ENCODE data around the gene SUDS3. TPM values are rescaled to one million over a fixed set of nuclear protein-coding genes. Genes with fewer than 3 reads are reported as not detected.

The SUDS3 gene
- total RNA-seq, result 10 to 100 TPM; 20.6 to 22.0 TPM

GRCh38 chr12:118376089-118377020 is at the start of gene SUDS3:
SUDS3 (plus strand) TSS chr12:118376555; CDS start chr12:118376692, 137 bp downstream.
- H3K9me3 Mint-ChIP-seq, result no peaks in the 10 kb centered on the region
- peak within 1 kb of the TSS; percentile 90 for H3K4me3 Mint-ChIP-seq
- H3K36me3 Mint-ChIP-seq, result peaks cover 6% of the 10 kb centered on the region
- peak; percentile 95 for DNase-seq
- ChIA-PET POLR2A (interaction anchor here (0.8 to 2.7 kb wide), 9 partner anchors 18 to 315 kb away, joined by 3 to 14 read pairs (median 6); partner anchors contain the start of genes PEBP1 and WSB2), CTCF (interaction anchor here (0.6 to 4.6 kb wide), 56 partner anchors 8 to 1297 kb away, joined by 3 to 113 read pairs (median 5); partner anchors contain the start of genes PEBP1 and PRKAB1)
- H3K4me1 Mint-ChIP-seq (ENCODE audit: low read depth), result peaks cover 34% of the 10 kb centered on the region
- no peaks in the 10 kb centered on the region for H3K27me3 Mint-ChIP-seq
- intact Hi-C loops (cut with micrococcal nuclease), result loop anchor here (1.0 to 10.0 kb wide), 6 partner anchors 194 to 1288 kb away; partner anchors contain the start of genes PRKAB1 and WSB2
- peak within 1 kb of the TSS; percentile 99 for H3K27ac Mint-ChIP-seq

GRCh38 chr12:118326991-118327390 is 49.4 kb upstream of the SUDS3 start:
- H3K27ac Mint-ChIP-seq, result no peak overlapping the region
- ChIA-PET POLR2A (no interaction called here), CTCF (no interaction called here)
- H3K27me3 Mint-ChIP-seq, result no peaks in the 10 kb centered on the region
- intact Hi-C loops (cut with micrococcal nuclease), result no loop called here
- no peaks in the 10 kb centered on the region for H3K9me3 Mint-ChIP-seq
- no peak for DNase-seq
- H3K36me3 Mint-ChIP-seq, result peaks cover 8% of the 10 kb centered on the region
- peaks cover 28% of the 10 kb centered on the region for H3K4me1 Mint-ChIP-seq (ENCODE audit: low read depth)
- H3K4me3 Mint-ChIP-seq, result no peak overlapping the region

- intact Hi-C loops (cut with micrococcal nuclease), result no loop called here
- DNase-seq, result no peak
- Mint-ChIP-seq H3K27me3 (no peaks in the 10 kb centered on the region), H3K9me3 (no peaks in the 10 kb centered on the region), H3K36me3 (peaks cover 8% of the 10 kb centered on the region), H3K27ac (no peak overlapping the region), H3K4me3 (no peak overlapping the region), H3K4me1 (ENCODE audit: low read depth) (peaks cover 28% of the 10 kb centered on the region)
- ChIA-PET CTCF (no interaction called here), POLR2A (no interaction called here)
These were observed 49.0 kb upstream of the SUDS3 start for GRCh38 chr12:118327391-118327790.

- POLR2A ChIA-PET, result interaction anchor here (0.5 kb wide), 1 partner anchor 20 kb away, joined by 3 read pairs; no protein-coding TSS in a partner anchor
These were observed 47.6 kb upstream of the SUDS3 start for GRCh38 chr12:118328486-118329330.

GRCh38 chr12:118330421-118331018 is 45.8 kb upstream of the SUDS3 start:
- peaks cover 39% of the 10 kb centered on the region for H3K4me1 Mint-ChIP-seq (ENCODE audit: low read depth)

More at GRCh38 chr12:118328486-118329330, 47.6 kb upstream of the SUDS3 start:
- Mint-ChIP-seq H3K9me3 (no peaks in the 10 kb centered on the region), H3K27ac (no peak overlapping the region), H3K27me3 (no peaks in the 10 kb centered on the region), H3K4me3 (no peak overlapping the region), H3K4me1 (ENCODE audit: low read depth) (peaks cover 39% of the 10 kb centered on the region), H3K36me3 (peaks cover 8% of the 10 kb centered on the region)
- intact Hi-C loops (cut with micrococcal nuclease), result no loop called here
- no peak for DNase-seq
- CTCF ChIA-PET, result no interaction called here

GRCh38 chr12:118332511-118332910 is 43.8 kb upstream of the SUDS3 start:
- Mint-ChIP-seq H3K4me3 (no peak overlapping the region), H3K36me3 (peaks cover 8% of the 10 kb centered on the region), H3K9me3 (no peaks in the 10 kb centered on the region), H3K4me1 (ENCODE audit: low read depth) (peaks cover 42% of the 10 kb centered on the region), H3K27me3 (no peaks in the 10 kb centered on the region), H3K27ac (no peak overlapping the region)
- ChIA-PET CTCF (no interaction called here), POLR2A (no interaction called here)
- intact Hi-C loops (cut with micrococcal nuclease), result no loop called here
- DNase-seq, result no peak

More at GRCh38 chr12:118330421-118331018, 45.8 kb upstream of the SUDS3 start:
- H3K9me3 Mint-ChIP-seq, result no peaks in the 10 kb centered on the region
- H3K4me3 Mint-ChIP-seq, result no peak overlapping the region
- intact Hi-C loops (cut with micrococcal nuclease), result no loop called here
- no peak for DNase-seq
- H3K27ac Mint-ChIP-seq, result no peak overlapping the region
- POLR2A ChIA-PET, result no interaction called here
- CTCF ChIA-PET, result interaction anchor here (0.7 kb wide), 1 partner anchor 1234 kb away, joined by 5 read pairs; no protein-coding TSS in a partner anchor
- peaks cover 7% of the 10 kb centered on the region for H3K36me3 Mint-ChIP-seq
- H3K27me3 Mint-ChIP-seq, result no peaks in the 10 kb centered on the region

GRCh38 chr12:118334241-118334640 is 42.1 kb upstream of the SUDS3 start:
- ChIA-PET CTCF (interaction anchor here (0.6 kb wide), 1 partner anchor 60 kb away, joined by 4 read pairs; no protein-coding TSS in a partner anchor), POLR2A (no interaction called here)
- no peak for DNase-seq
- H3K4me1 Mint-ChIP-seq (ENCODE audit: low read depth), result peaks cover 37% of the 10 kb centered on the region
- no peaks in the 10 kb centered on the region for H3K9me3 Mint-ChIP-seq
- H3K27ac Mint-ChIP-seq, result no peak overlapping the region
- intact Hi-C loops (cut with micrococcal nuclease), result no loop called here
- H3K36me3 Mint-ChIP-seq, result peaks cover 8% of the 10 kb centered on the region
- no peak overlapping the region for H3K4me3 Mint-ChIP-seq
- H3K27me3 Mint-ChIP-seq, result no peaks in the 10 kb centered on the region

- no peaks in the 10 kb centered on the region for H3K9me3 Mint-ChIP-seq
- intact Hi-C loops (cut with micrococcal nuclease), result no loop called here
- H3K27me3 Mint-ChIP-seq, result no peaks in the 10 kb centered on the region
- ChIA-PET CTCF (interaction anchor here (0.8 kb wide), 1 partner anchor 23 kb away, joined by 4 read pairs; no protein-coding TSS in a partner anchor), POLR2A (no interaction called here)
- DNase-seq, result no peak
- peaks cover 34% of the 10 kb centered on the region for H3K4me1 Mint-ChIP-seq (ENCODE audit: low read depth)
- no peak overlapping the region for H3K27ac Mint-ChIP-seq
- H3K4me3 Mint-ChIP-seq, result no peak overlapping the region
- peaks cover 9% of the 10 kb centered on the region for H3K36me3 Mint-ChIP-seq
These were observed 41.3 kb upstream of the SUDS3 start for GRCh38 chr12:118334939-118335567.

- Mint-ChIP-seq H3K27ac (no peak overlapping the region), H3K27me3 (no peaks in the 10 kb centered on the region), H3K4me3 (no peak overlapping the region), H3K36me3 (peaks cover 7% of the 10 kb centered on the region), H3K9me3 (no peaks in the 10 kb centered on the region), H3K4me1 (ENCODE audit: low read depth) (peaks cover 29% of the 10 kb centered on the region)
- CTCF ChIA-PET, result no interaction called here
- intact Hi-C loops (cut with micrococcal nuclease), result no loop called here
- POLR2A ChIA-PET, result interaction anchor here (0.6 kb wide), 1 partner anchor 190 kb away, joined by 3 read pairs; no protein-coding TSS in a partner anchor
- DNase-seq, result no peak
These were observed 40.2 kb upstream of the SUDS3 start for GRCh38 chr12:118336123-118336522.

GRCh38 chr12:118337194-118337838 is 39.0 kb upstream of the SUDS3 start:
- Mint-ChIP-seq H3K4me3 (no peak overlapping the region), H3K9me3 (no peaks in the 10 kb centered on the region), H3K4me1 (ENCODE audit: low read depth) (peaks cover 31% of the 10 kb centered on the region), H3K27ac (no peak overlapping the region), H3K36me3 (peaks cover 7% of the 10 kb centered on the region), H3K27me3 (no peaks in the 10 kb centered on the region)
- intact Hi-C loops (cut with micrococcal nuclease), result no loop called here
- POLR2A ChIA-PET, result no interaction called here
- no peak for DNase-seq
- CTCF ChIA-PET, result no interaction called here

- Mint-ChIP-seq H3K4me1 (ENCODE audit: low read depth) (peaks cover 28% of the 10 kb centered on the region), H3K36me3 (peaks cover 3% of the 10 kb centered on the region), H3K27me3 (no peaks in the 10 kb centered on the region), H3K27ac (no peak overlapping the region), H3K9me3 (no peaks in the 10 kb centered on the region), H3K4me3 (no peak overlapping the region)
- ChIA-PET CTCF (interaction anchor here (0.8 kb wide), 1 partner anchor 46 kb away, joined by 3 read pairs; no protein-coding TSS in a partner anchor), POLR2A (no interaction called here)
- DNase-seq, result no peak
- intact Hi-C loops (cut with micrococcal nuclease), result no loop called here
These were observed 34.3 kb upstream of the SUDS3 start for GRCh38 chr12:118342090-118342489.

Measured in activated CD4-positive, alpha-beta memory T cell treated with anti-CD3 and anti-CD28 coated beads for 36 hours (primary cell).